HG02571 (cell line): ENCODE measurements around the gene MANBA.
"Not testable (repeated sequence)": the region's sequence is repeated elsewhere in the genome, so short reads cannot be mapped to it uniquely, and the experiment has no call there.

Experiments
- ATAC-seq: cut with Tn5 transposase; IDR thresholded peaks from one replicate; pipeline ENCODE4 v1.9.1; 2021; ENCODE audit warnings: mild to moderate bottlenecking, moderate library complexity; ENCODE audit not compliant: unreplicated experiment

Gene MANBA

DNA sequence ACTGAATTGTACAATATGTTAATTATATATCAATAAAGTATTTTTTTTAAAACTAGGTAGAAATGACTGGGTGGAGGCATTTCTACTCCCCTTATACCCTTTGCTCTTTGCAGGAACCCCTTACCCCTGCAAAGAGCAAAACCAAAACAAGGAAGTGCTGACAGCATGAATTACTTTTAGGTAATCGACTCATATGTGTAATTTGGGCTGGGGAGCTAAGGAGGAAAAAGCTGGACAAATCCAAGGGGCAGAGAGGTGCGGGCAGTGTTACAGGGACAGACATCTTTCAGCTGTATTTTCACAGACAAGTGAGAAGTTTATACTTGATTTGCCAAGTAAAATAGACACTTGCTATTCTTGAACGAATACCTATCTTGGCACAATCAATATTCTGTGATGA lies 35.5 kb downstream of the MANBA start:
- ATAC-seq: no peak

GRCh38 chr4:102723511-102723910 lies 37.3 kb downstream of the MANBA start:
- no peak for ATAC-seq

DNA sequence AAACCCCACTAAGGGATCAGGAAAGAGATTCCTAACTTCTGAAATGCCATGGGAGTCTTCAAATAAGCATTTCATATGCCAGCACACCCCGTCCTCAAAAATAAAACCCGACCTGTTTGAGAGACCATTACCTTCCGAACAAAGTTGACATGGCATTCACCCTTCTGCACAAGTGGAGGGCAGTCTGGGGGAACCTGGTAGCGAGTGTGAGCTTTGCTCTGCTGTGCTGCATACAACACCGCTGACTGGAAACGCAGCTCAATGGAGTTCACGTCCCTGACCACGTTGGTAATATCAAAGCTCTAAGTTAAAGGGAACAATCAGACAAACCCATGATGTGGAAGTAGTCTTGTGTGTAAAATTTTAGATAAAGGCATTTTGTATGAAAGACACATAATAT lies 38.0 kb downstream of the MANBA start:
- ATAC-seq: no peak

DNA sequence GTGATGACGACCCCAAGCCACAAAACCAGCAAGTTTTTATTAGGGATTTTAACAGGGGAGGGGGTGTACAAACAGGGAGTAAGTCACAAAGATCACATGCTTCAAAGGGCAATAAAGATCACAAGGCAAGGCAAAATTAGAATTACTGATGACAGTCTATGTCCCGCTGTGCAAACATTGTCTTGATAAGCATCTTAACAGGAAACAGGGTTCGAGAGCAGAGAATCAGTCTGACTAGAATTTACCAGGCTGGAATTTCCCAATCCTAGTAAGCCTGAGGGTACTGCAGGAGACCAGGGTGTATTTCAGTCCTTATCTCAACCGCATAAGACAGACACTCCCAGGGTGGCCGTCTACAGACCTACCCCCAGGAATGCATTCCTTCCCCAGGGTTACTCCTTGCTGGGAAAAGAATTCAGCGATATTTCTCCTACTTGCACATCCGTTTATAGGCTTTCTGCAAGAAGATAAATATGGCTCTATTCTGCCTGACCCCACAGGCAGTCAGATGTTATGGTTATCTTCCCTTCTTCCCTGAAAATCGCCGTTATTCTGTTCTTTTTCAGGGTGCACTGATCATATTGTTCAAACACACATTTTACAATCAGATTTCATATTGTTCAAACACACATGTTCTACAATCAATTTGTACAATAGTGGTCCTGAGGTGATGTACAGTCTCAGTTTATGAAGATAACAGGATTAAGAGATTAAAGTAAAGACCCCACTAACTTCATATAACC lies 41.8 kb downstream of the MANBA start:
- ATAC-seq: not testable (repeated sequence)

DNA sequence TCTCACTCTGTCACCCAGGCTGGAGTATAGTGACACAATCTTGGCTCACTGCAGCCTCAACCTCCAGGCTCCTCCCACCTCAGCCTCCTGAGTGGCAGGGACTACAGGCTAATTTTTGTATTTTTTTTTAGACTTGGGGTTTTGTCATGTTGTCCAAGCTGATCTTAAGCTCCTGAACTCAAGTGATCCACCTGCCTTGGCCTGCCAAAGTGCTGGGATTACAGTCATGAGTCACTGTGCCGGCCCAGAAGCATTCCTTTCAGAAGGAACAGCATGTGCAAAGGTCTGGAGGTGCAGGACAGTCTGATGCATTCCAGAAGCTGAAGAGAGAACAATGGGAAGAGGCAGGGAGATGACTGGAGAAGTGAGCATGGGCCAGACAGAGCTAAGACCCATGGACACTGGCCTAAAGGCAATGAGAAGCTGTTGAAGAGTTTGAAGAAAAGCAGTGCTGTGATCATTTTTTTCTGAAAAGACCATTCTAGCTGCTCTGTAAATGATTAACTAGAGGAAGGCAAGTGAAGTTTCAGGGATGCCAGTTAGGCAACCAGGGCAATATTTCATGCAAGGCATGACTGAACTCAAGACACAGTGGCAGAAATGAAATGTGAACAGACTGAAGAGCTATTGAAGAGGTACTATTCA lies 43.2 kb downstream of the MANBA start:
- ATAC-seq: no peak

GRCh38 chr4:102715057-102715456 lies 45.7 kb downstream of the MANBA start:
- no peak for ATAC-seq

DNA sequence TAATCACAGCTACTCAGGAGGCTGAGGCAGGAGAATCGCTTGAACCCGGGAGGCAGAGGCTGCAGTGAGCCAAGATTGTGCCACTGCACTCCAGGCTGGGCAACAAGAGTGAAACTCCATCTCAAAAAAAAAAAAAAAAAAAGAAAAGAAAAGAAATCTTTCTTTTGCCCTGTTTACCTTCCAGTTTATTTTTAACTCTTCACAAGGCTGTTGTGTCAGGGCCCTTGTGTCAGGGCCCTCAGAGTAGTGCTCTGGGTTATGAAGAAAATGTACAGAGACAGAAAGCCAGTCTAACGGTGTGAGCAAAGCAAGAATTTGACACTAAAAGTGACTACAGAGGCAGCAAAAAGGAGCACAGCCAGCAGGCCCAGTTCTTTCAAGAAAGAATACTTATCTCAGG lies 47.0 kb downstream of the MANBA start:
- not testable (repeated sequence) for ATAC-seq

- ATAC-seq: no peak
These were observed 47.7 kb downstream of the MANBA start for GRCh38 chr4:102713096-102713495.

GRCh38 chr4:102710986-102711385 lies 49.8 kb downstream of the MANBA start:
- no peak for ATAC-seq

DNA sequence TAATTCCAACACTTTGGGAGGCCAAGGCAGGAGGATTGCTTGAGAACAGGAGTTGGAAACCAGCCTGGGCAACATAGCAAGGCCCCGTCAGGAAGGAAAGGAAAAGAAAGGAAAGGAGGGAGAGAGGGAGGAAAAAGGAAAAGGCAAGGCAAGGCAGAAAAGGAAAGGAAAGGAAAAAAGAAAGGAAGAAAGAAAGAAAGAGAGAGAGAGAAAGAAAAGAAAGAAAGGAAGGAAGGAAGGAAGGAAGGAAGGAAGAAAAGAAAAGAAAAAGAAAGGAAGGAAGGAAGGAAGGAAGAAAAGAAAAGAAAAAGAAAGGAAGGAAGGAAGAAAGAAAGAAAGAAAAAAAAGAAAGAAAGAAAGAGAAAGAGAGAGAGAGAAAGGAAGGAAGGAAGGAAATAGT lies 51.7 kb downstream of the MANBA start:
- ATAC-seq: not testable (repeated sequence)

DNA sequence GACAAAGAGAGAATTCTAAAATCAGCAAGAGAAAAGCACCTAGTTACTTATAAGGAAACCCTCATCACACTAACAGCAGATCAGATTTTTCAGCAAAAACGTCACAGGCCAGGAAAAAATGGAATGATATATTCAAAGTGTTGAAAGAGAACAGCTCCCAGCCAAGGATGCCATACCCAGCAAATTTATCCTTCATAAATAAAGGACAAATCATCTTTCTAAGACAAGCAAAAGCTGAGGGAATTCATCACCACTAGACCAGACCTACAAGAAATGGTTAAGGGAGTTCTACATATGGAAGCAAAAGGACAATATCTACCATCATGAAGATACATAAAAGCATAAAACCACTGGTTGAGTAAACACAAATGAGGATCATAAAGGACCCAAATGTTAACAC lies 53.6 kb downstream of the MANBA start:
- ATAC-seq: no peak

DNA sequence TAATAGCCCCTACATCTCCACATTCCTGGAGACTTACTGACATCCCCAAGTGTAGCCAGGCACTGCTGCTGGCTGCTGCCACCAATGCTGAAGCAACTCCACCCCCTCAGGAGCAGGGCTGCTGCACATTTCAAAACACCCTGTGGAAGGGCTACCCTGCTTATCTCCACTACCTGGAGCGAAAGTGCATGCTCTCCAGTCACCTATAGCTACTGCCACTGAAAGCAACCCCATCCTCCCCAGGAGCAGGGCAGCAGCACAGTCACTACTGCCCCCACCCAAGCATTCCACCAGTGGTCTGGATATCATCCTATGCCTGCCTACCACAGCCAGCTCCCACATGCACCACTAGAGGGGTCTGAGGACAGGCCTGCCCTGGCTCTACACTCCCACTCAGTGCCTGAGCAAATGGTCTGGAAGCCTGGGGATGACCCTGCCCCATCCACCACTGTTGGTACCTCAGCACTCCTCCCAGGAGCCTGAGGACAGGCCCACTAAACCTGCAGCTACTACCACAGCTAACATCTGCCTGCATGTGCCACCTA lies 55.3 kb downstream of the MANBA start:
- no peak for ATAC-seq

DNA sequence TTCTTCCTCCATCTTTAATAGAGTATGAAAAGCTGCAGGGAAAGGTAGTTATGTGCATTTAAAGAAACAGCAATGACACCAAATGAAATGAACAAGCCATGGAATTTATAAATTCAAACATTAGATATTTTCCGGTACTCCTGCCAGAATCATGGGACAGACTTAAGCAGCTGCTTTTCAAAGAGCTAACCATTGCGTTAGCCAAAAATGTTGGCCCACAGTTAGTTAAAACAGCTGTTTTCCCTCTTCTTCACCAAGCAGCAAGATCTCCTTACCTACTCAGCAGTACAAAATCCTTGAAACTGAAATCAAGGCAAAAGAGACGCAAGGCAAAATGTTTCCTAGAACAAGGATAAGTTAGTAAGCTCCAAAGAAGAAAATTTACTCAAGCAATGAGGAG lies 64.0 kb downstream of the MANBA start:
- ATAC-seq: no peak

DNA sequence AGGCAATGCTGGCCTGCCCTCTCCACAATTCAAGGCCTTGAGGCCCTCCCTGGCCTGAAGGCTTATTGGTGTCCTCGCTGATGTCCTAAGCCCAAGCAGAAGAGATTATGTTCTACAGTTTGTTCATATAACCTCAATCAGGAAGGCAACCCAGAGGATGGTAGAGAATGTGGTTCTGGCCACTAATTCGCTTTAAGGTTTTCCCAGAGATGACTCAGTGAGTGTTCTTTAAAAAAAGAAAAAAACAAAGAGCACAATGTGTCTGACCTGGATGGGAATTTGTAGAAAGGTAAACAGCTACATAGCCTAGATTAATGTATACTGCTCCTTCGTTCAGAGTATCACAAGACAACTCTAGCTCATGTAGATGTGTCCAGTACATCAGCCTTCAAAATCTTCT lies 66.0 kb downstream of the MANBA start:
- ATAC-seq: no peak

- ATAC-seq: no peak
These were observed 66.9 kb downstream of the MANBA start for GRCh38 chr4:102693861-102694260.

GRCh38 chr4:102693262-102693850 lies 67.4 kb downstream of the MANBA start:
- ATAC-seq: no peak

- ATAC-seq: no peak
These were observed 68.3 kb downstream of the MANBA start for GRCh38 chr4:102692474-102692873.

DNA sequence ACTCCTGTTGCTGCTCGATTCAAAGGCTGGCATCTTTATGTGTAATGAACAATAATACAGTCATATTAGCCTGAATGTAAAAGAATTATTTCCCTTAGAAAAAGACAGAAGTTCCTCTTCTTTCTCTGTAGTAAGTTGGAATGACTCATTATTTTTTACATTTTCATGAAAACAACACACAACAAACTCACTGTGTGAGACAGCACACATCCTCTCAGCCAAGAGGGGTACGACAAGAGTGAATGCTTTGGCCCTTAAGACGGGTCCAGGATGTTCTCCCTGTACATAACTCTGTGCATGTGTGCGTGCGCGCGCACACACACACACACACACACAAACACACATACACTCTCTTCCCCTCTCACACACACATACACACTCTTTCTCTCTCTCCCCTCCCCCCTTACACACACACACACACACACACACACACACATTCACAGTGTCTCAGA lies 72.8 kb downstream of the MANBA start:
- peak; percentile 30 for ATAC-seq

DNA sequence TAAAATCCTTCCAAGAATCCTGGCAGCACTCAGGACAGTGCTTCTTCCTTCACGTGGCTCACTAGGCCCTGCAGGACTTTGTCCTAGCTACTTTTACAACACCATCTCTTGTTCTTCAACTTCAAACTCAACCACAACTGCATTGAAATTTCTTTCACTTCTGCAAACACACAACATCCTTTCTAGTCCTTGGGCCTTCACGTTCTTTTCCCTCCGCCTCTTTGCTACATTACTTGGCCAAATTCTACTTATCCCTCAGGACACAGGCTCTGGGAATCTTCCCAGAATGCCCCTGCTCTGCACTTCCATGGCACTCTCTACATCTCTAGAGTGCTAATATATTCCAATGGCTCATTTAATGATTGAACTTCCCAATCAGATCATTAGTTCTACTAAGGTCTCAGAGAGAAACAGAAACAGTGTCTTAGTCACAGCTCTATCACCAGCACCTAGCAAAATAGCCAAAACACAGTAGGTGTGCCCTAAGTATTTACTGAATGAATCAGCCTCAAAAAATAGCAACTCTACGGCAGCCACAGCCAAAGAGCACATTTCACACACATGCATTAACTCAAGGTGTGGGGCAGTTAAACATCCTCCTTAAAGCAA lies 73.3 kb downstream of the MANBA start:
- ATAC-seq: peak; percentile 93

DNA sequence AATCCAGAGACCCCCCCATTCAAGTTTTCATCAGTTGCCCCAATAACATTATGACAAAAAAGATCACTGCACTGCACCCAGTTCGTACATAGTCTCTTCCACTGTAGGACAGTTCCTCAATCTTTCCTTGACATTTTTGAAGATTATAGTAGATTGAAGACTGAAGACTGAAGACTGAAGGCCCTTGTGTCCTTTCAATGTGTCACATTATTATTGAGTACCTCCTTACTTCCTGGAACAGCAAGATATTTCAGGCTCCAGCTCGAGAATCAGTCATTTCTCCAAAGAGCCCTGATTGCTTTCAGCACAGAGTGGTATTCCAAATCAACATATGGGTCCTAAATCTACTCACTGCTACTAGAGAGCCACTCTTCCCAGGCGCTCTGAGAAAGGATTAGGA lies 75.0 kb downstream of the MANBA start:
- ATAC-seq: no peak

- ATAC-seq: peak; percentile 31
These were observed 76.1 kb downstream of the MANBA start for GRCh38 chr4:102684610-102685052.
